NCI-H1092 (cell line): ENCODE results near the gene NVL.
"Not testable (repeated sequence)": the region's sequence is repeated elsewhere in the genome, so short reads cannot be mapped to it uniquely, and the experiment has no call there.

Experiments
- DNase-seq: peaks from one replicate; lab custom pipeline; 2025; lab: John Stamatoyannopoulos, UW

NVL gene

DNA sequence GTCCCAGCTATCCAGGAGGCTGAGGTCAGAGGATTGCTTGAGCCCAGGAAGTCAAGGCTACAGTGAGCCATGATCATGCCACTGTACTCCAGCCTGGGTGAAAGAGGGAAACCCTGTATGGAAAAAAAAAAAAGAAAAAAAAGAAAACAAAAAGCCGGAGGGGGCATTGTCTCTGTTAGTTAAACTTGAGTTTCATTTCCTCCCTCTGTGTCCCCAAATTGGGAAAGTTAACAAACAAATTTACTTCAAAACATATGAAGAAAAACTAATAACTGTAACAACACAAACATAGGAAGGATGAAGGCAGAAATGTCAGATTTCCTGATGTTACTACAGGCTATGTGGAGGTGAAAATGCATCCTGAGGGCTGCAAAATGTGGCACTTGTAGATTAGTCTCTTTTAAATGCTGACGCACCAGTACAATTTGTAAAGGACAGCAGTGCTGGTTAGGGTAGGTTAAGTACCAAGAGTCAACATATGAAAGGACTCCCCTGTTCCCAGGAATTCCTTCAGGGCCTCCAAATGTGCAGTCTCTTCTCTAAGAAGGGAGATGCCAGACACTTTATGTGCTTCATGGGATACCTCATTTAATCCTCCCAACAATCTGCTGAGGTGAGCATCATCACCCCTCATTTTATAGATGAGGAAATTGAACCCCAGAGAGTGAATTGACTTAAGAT, 94.0 kb downstream of the NVL start:
- no peak for DNase-seq

DNA sequence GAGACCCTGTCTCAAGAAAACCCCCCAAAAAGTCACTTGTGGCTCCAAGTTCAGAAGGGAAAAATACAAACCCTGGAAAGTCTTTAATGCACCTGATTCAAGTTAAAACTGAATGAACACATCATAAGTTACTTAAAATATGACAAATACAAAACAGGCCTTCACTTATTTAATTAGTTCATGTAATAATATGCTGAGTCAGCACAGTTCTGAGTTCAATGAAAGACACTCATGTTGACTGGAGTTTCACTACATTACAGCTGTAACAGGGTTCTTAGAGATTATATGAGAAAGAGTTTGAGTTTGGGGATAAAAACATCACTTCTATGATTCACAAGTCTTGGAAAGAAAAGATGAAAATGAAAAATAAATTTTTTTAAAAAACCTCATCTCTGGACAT, 96.0 kb downstream of the NVL start:
- no peak for DNase-seq

DNA sequence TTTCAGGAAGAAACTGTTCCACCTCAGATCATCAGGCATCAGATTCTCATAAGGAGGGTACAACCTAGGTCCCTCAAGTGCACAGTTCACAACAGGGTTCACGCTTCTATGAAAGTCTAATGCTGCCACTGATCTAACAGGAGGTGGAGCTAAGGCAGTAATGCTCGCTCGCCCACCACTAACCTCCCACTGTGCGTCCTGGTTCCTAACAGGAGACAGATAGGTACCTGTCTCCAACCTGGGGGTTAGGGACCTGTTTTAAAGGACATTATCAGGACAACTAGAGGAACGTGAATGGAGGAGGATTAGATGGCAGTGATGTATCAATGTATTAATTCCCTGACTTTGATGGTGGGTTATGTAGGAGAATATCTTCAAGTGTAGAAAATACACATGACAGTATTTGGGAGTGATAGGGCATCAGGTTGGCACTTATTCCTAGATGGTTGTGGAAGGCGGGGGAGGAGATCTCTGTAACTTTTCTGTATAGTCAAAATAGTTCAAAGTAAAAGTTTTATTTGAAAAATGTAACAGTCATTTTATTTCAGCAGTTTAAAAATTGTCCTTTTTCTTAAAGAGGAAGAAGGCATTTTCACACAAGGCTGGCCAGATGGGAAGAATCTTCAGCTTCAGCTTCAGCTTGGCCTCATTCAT, 103.0 kb downstream of the NVL start:
- no peak for DNase-seq

DNA sequence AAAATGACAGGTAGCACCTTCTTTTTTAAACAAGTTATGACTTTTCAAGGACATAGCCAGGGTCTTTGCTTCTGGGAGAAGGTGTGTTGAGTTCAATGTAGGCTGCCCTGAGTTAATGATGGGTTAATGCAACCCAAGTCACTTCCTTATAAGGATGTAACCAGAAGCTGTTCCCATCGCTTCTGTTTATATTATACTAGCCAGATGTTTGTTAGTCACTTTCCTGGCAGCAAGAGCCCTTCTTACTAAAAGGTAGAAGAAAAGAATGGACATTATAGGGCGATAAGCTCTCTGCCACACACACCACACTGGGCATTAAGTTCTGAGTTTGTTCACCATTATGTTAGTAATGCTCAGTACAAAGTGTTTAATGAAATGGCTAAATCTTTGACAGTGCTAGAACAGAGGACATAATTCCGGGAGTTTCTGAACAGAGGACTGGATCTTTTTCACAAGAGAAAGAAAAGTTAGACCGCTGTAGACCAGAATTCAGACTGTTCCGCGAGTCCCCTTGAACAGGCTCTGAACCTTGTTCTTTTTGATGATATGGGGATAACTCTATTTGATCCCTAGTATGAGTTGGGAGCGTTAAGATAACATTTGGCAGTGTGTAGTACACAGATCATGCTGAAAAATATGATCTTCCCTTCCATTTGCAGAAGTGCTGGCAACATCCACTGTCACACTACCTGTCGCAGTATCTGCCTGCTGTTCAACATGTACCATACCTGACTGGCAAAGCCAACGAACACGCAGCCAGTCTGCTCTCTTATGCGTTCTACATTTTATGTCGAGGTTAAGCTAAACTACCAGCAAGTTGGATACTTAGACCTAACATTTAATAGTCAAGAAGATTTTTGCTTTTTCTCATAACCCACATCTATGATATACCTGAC, 105.9 kb downstream of the NVL start:
- DNase-seq, result no peak

DNA sequence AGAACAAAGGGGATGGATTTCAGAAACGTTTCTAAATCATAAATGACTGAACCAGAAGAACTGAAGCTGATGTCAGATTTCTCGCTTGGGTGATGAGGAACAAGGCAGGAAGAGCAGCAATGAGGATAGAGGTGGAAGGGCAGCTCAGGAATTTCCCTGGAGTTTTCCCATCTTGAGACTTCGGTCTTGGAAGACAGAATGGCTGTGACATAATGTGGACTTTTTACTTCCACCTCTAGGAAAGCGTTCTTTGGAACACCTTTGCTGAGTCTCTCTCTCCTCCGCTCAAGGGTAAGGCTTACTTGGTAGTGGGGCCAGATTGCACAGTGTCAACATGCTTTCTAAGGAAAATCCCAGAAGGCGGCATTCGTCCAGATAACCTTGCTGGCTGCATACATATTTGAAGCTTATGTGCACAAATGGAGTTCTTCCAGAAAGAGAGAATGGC, 110.3 kb downstream of the NVL start:
- no peak for DNase-seq

DNA sequence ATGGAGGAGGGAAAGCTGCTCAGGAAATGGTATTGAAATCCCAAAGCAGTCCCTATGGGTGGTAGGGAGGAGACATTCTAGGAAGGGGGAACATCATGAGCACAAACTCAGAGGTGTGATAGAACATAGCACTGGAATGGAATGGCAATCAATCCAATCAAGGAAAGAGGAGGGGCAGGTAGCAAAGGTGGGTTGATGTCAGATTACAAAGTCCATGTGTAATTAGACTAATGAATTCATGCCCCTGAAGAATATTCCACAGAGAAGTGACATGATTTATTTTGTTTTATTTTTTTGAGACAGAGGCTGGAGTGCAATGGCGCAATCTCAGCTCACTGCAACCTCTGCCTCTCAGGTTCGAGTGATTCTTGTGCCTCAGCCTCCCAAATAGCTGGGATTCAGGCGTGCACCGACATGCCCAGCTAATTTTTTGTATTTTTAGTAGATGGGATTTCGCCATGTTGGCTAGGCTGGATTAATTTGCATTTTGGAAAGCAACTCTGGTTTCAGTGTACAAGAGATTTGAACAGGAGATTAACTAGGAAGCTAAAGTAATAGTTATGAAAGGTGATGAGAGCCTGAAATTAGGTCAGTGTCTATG, 110.9 kb downstream of the NVL start:
- DNase-seq, result no peak

DNA sequence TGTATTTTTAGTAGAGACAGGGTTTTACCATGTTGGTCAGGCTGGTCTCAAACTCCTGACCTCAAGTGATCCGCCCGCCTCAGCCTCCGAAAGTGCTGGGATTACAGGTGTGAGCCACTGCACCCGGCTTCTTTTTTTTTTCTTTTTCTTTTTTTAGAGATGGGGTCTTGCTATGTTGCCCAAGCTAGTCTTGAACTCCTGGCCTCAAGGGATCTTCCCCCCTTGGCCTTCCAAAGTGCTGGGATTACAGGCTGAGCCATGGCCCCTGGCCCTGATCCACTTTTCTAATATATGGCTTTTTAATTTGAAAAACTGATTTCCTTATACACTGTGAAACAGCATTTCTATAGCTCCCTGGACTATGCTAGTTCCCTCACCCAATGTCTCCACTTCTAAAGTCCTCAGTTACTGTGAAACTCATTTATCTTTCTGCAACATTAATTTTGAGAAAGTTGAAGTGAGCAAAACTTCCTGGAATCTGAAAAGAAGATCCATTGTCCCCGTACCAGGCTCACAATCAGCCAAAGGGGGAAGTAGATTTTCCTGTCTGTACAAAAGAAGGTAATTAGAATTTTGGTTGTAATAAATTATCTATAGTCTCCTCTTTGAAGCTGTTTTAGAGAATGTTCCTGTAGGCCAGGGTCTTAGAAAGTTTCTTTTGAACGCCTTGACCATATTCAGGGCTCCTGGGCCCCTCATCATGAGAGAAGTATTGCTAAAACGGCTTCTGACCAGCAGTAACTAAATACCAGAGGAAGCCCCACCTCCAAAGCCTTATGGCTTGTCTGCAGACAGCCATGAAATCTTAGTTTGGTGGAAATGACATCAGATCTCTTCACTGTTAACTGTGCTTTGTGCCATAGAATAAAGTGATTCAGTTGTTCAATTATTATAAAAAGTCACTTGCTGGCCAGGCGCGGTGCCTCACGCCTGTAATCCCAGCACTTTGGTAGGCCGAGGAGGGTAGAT, 112.0 kb downstream of the NVL start:
- no peak for DNase-seq

DNA sequence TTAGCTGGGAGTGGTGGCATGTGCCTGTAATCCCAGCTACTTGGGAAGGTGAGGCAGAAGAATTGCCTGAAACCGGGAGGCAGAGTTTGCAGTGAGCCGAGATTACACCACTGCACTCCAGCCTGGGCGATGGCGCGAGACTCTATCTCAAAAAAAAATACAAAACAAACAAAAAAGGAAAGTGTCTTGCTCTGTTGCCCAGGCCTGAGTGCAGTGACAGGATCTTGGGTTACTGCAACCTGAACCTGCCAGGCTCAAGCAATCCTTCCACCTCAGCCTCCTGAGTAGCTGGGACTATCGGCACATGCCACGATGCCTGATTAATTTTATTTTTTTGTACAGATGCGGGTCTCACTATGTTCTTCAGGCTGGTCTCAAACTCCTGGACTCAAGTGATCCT, 113.6 kb downstream of the NVL start:
- DNase-seq, result no peak

DNA sequence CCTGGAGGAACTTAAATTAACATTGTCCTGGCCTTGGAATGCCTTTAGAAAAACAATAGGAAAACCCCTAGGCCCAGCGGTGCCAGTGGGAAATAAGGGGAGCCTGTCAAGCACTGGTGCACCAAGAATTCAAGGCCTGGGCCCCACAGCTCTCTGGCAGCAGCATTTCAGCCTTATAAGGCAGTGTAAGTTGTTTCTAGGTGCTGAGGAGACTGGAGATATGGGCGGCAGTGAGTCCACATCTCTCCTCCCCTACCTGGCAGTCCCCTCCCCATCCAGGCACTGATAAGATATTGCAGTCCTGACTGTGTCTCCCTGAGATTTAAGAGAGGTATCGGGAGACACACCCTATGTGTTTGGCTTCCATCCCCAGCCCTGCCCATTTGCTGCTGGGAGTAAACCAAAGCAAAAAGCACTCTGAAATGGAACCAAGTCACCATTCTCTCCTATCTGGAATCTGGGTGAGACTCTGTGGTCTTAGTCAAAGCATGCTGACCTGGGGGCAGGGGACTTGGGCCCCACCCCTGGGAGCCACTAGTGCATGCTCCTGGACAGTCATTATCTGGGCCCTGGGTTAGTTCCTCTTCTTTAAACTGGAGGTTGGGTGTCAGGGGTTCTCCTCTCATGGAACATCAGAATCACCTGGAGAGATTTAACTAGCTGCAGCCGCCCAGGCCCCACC, 116.4 kb downstream of the NVL start:
- DNase-seq, result no peak

DNA sequence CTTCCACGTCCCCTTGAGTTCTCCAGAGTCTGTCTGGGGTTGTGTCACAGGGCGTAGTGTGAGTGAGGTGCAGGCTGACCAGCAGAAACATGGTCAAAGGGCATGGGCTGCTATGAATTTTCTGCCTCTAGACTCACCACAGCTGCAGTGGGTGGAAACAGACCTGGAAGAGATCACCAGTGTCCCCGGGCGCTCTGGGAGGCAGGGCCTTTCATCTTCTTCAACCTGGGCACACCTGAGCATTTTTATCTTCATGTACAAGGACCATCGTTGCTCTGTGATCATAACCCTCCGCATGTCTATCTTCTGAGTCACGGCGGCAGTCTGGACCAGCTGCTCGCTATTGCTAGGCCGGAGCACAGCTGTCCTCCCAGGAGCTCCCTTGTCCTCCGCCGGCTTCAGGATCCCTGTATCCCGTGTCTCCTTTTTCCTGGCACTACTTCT, 117.3 kb downstream of the NVL start:
- no peak for DNase-seq

DNA sequence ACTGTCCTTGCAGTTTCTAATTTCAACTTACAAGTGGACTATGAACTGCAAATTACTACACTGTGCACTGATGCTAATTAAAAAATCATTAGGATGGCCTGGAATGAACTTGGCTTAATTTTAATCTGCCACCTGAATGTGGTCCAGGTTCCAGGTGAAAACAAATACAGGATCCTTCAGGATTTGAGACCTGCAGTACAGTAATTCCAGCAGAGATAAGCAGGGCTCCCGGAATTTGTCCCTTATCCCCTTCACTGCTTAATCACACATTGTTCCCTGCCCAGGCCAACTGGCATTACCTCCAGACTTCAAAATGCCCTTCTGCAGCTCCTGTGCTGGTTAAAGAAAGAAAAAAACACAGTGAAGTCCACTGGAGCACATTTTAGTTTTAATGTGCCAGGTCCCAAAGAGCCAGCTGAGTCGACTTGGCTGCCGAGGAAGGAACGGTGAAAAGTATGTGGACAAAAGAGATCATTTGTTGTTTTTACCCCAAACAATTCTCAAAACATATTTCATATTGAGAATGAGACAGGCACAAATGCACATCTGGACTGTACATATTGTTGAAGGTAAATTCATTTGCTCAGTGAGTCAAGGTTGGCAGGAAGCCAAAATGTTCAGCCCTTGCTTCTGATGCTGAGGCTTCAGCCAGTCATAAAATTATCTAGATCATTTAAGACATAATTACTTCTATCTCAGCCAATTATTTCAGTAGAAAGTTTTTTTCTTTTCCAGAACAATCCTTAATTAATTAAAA, 118.6 kb downstream of the NVL start:
- peak; percentile 65 for DNase-seq

DNA sequence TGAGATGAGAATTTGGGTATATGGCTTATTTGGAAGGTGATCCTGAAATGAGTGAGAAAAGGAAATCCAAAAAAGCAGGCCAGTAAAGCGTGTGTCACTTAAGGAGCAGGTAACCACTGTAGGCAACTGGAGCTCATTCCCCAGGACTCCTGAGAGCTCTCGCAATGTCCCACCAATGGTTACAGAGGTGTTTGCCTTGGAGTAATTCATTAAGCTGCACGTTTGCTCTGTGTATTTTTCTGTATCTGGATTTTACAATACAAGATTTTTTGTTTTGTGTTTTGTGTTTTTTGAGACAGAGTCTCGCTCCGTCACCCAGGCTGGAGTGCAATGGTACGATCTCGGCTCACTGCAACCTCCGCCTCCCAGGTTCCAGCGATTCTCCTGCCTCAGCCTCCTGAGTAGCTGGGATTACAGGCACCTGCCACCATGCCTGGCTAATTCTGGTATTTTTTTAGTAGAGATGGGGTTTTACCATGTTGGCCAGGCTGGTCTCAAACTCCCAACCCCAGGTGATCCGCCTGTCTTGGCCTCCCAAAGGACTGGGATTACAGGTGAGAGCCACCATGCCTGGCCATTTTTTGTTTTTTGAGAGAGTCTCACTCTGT, 123.9 kb downstream of the NVL start:
- DNase-seq, result not testable (repeated sequence)

DNA sequence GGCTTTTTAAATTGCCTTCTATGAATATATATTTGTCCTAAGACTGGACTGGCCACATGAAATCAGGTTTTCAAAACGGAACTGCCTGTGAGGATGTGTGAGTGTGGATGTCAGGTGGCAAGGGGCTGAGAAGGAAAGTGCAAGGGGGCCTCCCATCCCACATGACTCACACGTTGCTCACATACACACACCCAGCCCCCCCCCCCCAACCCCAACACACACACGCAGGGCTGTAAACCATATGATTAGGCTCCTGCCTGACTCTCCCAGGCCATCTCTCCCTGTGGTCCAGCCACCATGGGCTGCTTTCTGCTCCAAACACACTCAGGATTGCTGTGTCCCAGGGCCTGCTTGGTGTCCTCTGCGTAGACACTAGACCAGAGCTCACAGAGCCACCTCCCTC, 124.5 kb downstream of the NVL start:
- no peak for DNase-seq

DNA sequence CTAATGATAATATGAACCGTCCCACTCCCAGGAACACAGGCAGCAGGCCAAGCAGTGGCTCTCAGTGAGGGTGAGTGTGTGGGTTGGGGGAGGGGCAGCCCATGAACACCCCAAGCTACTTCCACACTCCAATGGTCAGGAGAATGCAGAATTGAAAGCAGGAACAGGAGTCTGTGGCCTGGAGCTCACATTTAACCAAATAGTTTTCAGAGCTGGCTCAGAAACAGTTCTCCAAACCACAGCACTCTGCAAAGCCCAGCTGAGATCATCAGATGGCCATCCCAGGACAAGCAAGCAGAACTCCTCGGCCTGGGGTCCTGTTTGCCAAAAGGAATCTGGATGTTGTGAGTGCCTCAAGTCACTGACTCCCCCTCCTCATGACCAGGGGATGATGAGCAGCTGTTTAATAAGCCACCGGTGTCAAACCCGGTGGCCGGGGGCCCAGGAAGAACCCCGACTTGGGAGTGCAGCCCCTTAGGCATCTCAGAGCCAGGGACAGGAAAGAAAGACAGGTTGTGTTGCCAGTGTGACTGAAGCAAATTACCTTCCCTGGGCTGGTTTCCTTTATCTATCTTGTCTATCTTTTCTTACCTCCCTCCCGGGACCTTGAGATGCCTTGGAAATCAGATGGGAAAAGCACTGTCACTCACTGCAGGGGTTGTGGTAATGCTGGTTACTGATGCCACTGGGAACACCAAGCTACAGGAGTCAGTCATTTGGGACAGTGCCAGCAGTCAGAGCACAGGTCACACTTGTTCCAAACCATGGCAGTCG, 126.5 kb downstream of the NVL start:
- DNase-seq, result no peak

DNA sequence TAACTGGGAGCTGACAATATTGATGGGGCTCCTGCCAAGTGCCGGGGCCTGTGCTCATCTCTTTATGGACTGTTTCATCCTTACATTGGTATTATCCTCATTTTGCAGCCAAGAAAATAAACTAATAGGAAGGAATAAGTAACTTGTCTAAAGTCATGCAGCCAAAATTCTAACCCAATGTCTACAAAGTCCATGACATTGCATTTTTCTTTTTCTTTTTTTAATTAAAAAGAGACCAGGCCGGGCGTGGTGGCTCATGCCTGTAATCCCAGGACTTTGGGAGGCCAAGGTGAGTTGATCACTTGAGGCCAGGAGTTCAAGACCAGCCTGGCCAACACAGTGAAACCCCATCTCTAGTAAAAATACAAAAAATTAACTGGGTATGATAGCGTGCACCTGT, 128.1 kb downstream of the NVL start:
- no peak for DNase-seq

DNA sequence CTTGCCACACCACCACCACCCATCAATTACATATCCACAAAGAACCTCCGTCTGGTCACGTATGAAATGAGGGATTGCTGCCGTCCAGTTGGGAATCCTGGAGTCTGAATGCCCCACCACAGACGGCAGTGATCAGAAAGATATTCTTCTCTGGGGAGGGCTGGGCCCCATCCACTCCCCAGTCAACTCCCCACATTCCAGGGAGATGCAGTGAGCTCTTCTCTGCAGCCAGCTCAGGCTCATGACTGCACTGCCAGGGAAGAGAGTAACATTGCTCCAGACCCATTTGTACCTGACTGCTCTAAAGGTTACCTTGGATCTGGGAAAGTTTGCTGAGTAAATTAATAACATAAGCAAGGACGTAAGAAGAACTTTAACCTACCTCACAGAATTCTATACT, 128.6 kb downstream of the NVL start:
- no peak for DNase-seq

DNA sequence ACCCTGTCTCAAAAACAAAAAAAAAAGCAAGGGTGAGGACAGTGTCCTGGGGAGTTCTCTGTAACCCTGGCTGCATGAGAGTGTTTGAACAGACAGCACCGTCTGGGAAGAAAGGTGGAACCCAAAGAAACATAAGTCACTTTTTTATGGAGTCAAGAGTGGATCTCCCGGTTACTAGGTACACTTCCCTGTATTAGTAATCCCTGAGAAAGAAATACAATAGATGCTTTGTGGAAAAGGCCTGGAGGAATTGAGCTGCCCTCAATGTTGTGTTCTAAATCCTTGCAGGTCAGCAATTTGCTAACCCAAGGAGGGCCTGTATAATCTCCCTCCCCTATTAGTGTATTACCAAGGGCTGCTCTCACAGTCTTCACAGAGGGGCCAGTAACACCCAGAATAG, 130.3 kb downstream of the NVL start:
- DNase-seq, result no peak

DNA sequence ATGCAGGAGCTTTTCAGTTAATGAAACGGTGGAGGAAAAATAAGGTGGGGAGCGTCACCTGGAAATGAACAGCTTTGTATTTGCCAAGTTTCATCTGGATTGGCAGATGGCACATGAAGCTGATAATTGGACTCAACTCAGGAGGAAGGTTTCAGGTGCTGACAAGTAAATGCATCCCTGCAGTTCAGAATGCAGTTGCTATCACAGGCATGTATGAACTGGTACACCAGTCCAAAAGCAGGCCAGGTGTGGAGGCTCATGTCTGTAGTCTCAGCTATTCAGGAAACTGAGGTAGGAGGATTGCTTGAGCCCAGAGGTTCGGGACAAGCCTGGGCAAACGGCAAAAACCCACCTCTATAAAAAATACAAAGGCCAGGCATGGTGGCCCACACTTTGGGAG, 131.4 kb downstream of the NVL start:
- no peak for DNase-seq
